Fibroblast of skin of left quadriceps (primary cell): ENCODE results near the gene SPATA31E1.
"Not testable (repeated sequence)": the region's sequence is repeated elsewhere in the genome, so short reads cannot be mapped to it uniquely, and the experiment has no call there.

Experiments used
- DNase-seq, 2 experiments: peaks; one replicate each; pipeline ENCODE4 v3.0.0-alpha.2; 2013; ENCODE audit warnings: low read depth in 2 of 2

The SPATA31E1 gene

GRCh38 chr9:87882627-87883026, at the start of gene SPATA31E1:
TSS of gene SPATA31E1 (plus strand) at chr9:87882877. CDS start at chr9:87882892, 15 bp downstream.
- DNase-seq, result no peak

DNA sequence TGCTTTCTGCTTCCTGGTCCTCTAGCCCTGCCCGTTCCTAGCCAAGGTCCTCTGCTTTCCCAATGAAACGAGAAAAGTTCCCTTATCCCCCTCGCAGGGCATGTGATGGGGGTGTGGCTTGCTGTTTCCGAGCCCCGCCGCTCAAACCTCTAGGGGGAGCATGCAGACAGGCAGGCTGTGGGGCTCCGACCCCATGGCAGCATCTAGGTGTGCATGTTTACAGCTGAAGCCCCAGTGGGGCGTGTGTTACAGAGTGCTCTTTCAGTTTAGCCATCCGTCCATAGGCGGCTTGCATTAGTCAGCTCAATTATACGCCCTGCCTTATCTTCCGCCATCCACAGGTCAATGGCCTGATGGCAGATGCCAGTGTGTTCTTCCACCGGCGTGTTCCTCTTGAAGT, 48.3 kb upstream of the SPATA31E1 start:
- no peak for DNase-seq

- no peak for DNase-seq
These were observed 46.1 kb upstream of the SPATA31E1 start for GRCh38 chr9:87836536-87836935.

- DNase-seq, result no peak
These were observed 45.5 kb upstream of the SPATA31E1 start for GRCh38 chr9:87836951-87837705.

- DNase-seq, result no peak
These were observed 42.5 kb upstream of the SPATA31E1 start for GRCh38 chr9:87840134-87840533.

- no peak for DNase-seq
These were observed 39.6 kb upstream of the SPATA31E1 start for GRCh38 chr9:87842878-87843585.

DNA sequence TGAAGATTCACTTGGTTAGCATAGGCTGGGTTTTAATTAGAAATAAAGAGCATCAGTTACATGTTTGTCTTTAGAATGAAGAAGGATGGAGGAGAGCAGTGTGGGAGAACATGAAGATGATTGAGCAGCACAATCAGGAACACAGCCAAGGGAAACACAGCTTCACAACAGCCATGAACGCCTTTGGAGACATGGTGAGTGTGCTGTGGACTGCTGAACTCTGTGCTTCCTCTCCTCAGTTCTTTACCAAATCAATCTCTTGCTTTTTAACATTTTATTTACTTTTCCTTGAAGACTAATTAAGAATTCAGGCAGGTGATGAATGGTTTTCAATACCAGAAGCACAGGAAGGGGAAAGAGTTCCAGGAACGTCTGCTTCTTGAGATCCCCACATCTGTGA, 38.2 kb upstream of the SPATA31E1 start:
- no peak for DNase-seq

DNA sequence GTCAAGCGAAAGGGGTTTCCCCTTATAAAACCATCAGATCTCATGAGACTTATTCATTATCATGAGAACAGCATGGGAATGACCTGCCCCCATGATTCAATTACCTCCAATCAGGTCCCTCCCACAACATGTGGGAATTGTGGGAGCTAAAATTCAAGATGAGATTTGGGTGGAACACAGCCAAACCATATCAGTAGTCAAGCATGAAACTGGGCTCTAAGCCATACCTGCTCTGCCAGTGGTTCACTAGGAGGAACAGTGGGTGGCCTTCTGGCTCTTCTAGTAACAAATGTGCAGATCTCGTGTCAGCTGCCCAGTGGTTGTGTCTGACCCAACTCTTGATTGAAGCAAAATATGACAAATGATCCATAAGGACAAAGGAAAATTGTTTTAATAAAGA, 34.9 kb upstream of the SPATA31E1 start:
- not testable (repeated sequence) for DNase-seq

DNA sequence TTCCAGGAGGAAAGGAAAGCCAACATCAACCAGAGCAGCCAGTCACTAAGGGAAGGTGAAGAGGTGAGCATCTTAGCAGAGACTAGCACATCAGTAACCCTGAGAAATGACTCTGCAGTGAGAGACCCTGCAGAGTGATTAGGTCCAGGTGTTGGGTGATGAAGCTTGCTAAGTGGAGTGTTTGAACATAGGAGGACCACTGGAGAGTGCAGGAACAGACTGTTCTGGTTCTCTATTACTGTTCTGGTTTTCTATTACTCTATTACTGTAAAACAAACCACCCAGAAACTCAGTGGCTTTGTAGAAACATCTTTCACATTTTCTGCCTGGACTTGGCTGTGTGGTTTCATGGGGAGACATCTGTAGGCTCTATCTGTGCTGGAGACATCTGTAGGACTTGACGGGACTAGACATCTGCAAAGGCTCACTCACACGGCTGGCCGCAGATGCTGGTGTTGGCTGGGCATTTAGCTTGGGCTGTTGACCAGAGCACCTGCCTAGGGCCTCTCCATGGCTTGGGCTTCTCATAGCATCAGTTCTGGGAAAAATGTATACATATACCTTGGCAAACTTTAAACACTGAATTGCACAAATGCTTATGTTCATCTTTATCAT, 33.4 kb upstream of the SPATA31E1 start:
- DNase-seq, result no peak

- peak; percentile 55 to 56 for DNase-seq
These were observed 32.3 kb upstream of the SPATA31E1 start for GRCh38 chr9:87850391-87850790.

GRCh38 chr9:87851186-87851585, 31.5 kb upstream of the SPATA31E1 start:
- DNase-seq, result not testable (repeated sequence)

GRCh38 chr9:87853302-87853701, 29.4 kb upstream of the SPATA31E1 start:
- no peak for DNase-seq

DNA sequence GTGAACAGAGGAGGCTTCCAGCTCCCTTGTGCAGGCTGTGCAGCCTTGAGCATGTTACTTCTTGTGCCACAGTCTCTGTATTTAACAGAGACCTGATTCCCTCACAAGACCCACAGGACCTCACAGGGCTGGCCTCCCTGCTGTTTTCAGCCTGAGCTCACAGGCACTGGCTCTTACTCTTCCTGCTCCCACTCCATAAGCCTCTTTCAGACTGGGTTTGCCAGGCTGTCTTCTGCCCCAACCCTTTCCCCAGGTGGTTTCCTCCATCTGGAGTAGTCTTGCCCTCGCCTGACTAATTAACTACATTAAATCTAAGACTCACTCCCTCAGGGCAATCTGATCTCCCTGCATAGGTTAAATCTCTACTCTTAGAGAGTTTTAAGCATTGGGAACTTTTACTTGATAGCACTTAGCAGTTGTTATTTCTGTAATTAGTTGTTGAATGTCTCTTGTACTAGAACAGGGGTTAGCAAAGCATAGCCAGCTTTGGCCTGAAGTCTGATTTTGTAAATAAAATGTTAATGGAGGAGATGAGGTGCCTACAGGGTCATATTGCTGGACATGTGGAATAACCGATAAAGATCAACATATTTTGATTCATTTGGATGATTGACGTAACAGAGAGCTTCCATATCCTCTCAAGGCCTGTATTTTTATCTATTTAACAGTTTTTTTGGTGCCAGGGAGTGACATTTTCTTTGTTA, 28.6 kb upstream of the SPATA31E1 start:
- no peak for DNase-seq

- DNase-seq, result no peak
These were observed 28.1 kb upstream of the SPATA31E1 start for GRCh38 chr9:87854580-87854955.

DNA sequence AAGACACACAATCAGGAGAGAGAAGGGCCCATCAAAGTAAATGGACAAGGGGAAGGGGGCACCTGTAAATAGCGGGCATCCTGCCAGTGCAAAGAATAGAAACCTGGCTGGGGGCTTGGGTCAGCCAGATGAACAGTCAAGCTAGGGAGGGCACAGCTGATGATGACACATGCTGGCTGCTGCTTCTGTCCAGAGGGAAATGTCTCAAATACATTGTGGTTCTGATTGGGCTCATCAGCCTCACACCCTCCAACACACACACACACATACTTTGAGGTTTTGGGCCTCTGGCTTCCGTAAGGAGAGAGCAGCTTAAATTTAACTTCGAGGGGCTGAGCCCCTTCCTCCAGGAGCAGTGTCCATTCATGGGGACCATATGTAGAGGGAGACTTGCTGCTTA, 27.6 kb upstream of the SPATA31E1 start:
- no peak for DNase-seq

DNA sequence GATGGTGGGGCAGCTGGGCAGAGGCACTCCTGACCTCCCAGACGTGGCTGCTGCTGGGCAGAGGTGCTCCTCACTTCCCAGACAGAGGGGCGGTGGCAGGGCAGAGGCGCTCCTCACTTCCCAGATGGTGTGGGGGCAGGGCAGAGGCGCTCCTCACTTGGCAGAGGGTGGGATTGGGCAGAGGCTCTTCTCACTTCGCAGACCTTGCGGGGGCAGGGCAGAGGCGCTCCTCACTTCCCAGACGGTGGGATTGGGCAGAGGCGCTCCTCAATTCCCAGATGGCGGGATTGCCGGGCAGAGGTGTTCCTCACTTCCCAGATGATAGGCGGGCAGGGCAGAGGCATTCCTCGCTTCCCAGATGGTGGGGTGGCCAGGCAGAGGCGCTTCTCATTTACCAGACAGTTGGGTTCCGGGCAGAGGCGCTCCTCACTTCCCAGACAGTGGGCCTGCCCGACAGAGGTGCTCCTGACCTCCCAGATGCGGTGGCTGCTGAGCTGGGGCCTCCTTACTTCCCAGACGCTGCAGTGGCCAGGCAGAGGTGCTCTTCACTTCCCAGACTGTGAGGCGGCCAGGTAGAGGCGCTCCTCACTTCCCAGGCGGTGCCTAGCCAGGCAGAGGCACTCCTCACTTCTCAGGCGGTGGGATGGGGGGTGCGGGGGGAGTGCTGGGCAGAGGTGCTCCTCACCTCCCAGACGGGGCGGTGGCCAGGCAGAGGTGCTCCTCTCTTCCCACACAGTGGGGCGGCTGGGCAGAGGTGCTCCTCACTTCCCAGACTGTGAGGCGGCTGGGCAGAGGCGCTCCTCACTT, 25.3 kb upstream of the SPATA31E1 start:
- DNase-seq, result no peak

- no peak for DNase-seq
These were observed 24.7 kb upstream of the SPATA31E1 start for GRCh38 chr9:87857948-87858335.

DNA sequence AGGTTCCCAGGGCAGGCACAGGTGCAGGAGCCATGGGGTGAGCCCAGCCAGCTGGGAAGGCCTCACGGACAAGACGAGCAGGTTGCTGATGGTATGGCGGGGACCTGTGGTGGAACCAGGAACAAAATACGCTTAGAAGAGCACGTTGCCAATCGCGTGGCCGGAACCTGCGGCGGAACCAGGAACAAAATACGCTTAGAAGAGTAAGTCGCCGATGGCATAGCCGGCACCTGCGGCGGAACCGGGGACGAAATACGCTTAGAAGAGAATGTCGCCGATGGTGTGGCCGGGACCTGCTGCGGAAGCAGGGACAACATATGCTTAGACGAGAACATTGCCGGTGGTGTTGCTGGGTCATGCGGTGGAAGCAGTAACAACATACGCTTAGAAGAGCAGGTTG, 23.5 kb upstream of the SPATA31E1 start:
- no peak for DNase-seq

GRCh38 chr9:87859786-87860185, 22.9 kb upstream of the SPATA31E1 start:
- no peak for DNase-seq

DNA sequence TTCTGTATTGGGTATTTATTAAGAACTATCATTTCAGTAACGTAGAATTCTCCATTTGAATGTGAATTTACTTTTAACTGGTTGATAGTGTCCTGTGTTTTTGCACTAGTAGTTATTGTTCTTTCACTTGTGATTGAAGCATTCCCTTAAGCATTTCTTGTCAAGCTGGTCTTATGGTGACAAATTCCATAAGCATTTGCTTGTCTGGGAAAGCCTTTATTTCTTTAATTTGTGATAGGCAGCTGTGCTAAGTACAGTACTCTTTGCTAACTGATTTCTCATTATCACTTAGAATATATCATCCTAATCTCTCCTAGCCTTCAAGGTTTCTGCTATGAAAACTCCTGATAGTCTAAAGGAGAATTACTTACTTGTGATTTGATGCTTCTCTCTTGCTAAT, 21.3 kb upstream of the SPATA31E1 start:
- DNase-seq, result no peak

DNA sequence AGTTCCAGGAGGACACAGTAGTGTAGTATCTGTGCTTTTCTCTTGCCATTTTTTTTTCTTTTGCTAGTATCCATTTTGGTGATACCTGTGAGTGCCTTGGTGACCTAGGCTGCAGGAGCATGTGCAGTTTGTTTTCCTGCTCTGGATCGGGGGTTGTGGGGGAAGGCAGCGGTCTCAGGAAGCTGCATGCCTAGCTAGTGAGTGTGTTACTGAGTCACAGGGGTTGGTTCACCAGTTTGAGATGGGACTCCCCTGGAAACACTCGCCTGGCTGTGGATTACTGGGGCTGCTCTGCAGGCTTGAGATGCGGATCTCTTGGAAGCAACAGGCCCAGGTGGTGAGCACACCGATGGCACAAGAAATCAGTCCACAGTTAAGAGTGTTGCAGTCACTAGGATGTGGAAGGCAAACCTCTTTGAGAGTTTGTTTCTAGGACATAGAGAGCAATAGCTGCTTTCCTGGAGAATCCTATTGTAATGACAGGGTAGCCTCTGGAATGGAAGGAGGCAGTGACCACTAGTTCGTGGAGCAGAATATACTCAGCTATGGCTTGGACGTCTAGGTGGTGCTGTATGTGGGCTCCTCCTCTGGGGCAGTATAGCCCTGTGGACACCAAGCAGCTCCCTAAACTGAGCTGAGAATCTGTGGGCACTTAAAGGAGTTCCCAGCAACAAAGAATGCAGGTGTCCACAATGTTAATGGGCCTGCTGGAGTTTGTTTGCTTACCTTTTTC, 20.0 kb upstream of the SPATA31E1 start:
- DNase-seq, result peak; percentile 46 to 60
